ENCODE measurements around the gene KIF11.

Gene KIF11

DNA sequence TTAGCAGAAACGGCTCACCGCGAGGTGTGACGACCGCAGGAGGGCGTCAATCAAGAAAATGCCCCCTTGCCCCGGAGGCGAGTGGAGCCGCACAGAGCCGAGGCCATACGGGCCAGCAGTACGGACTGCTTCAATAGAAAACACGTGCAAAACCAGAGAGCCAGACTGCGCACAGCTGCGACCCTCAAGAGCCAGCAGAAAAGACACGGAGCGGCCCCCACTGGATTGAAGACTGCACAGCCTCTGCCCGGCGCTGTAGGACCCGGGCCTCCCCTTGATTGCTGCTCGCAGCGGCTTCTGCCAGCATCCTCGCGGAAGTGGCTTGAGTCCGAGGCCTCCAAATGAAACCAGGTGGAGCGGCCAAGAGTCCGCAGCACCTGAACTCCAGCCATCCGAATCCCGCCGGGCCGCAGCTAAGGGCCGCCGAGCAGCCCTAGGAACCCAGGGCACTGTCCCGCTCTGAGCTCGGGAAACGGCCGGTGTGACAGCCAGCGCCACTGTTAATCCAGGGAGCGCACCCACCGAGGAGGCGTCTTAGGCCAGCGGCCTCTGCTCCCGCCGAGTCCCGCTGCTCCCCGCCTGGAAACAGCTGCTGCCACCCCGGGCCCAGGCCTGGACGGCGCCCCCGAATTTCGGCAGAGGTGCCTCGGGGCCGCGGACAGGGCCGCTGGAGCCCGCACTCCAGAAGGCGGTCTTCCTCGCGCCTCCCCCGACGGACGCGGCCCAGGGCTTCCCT is 96.2 kb downstream of the KIF11 start:
- DNase-seq = peak; percentile 58

DNA sequence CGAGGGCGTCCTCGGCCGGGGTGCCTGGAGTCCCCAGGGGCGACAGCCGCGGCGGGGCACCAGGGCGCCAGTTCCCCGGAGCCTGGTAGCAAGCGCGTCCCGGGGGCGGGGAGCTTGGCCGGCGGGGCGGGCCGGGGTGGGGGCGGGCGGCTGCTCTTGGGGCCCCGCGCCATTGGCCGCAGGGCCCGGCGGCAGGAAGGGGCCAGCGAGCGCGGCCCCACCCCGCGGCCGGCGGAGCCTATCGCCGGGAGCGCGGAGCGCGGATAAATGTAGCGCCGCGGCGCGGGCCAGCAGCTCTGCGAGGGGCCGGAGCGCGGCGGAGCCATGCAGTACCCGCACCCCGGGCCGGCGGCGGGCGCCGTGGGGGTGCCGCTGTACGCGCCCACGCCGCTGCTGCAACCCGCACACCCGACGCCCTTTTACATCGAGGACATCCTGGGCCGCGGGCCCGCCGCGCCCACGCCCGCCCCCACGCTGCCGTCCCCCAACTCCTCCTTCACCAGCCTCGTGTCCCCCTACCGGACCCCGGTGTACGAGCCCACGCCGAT is 96.8 kb downstream of the KIF11 start, which contains the start of gene HHEX:
Gene HHEX (plus strand): TSS at position 293 of the 548 bp plus-strand sequence. CDS start 32 bp downstream, at position 325.
- peak; percentile 58 for DNase-seq

DNA sequence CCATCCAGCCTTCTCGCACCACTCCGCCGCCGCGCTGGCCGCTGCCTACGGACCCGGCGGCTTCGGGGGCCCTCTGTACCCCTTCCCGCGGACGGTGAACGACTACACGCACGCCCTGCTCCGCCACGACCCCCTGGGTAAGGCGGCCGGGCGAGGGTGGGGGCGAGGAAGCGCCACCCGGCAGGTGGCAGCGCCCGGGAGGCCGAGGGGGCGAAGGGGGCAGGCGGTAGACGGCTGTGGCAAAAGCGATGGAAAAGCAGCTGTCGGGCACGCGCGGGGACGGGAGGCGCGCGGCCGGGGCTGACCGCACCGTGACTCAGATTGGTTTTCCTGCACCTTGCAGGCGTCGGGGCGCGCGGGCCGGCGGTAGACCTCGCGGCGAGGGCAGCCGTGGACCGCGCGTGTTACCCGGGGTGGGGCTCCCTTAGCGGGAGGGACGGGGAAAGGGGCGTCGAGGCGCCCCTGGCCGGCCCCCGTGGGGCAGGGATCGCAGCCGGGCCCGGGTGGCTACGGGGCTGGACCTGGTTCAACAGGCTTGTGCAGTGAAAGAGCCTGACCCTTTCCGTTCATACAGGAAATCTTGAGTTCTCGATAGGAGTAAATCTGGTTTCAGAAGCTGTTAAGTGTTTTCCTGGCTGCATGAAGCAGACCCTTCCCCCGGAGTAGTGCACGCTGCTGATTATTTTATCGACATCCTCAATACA is 97.4 kb downstream of the KIF11 start:
- DNase-seq = peak; percentile 65

DNA sequence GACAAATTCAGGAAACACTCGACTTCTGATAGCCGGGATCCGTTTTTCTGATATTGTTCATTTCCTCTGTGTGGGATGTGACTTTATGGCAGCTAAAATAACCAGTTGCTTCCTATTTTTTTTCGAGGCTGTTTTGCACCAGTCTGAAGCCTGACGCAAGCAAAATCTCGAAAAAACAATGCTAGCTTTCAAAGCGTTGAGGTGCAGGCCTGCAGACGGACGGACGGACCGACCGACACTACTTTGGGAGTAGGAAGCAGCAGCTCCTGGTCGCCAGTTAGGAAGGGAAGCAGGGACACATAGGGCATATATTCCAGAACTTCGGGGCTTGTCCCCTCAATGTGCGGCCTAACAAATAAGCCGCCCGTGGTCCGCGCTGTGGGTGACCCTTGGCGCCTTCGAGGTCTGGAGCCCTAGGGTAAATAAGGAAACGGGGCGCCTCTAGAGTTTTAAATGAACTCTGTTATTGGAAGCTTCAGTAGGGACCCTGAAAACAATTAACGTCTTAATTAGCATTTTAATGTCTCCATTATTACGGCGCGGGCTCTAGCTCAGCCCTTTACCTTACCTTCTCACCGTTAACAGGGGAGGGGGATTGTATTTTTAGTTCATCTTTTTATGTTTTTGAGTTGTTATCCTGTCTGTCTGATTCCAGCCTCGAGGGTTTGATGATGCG is 98.1 kb downstream of the KIF11 start:
- no peak for DNase-seq

DNA sequence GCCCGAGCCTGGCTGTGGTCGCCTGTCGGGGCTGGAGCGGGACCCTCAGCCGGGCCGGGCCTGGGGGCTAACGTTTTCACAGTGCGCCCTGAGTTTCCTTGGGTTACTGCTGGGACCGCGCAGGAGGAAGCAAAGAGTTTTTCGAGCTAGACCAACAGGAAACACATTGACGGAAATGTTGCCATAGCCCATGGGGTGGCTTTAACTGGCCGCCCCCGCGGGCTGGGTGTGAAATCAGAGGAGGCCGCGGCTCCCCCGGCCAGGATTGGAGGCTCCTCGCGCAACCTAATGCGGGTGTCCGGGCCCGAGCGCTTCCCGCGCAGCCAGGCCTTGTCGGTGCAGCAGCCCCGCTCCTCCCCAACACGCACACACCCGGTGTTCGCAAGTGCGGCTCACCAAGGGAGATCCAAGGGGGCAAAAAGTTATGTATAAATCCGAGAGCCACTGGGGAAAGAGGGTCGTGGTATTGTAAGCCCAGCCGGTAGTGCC is 98.7 kb downstream of the KIF11 start:
- peak; percentile 55 for DNase-seq

DNA sequence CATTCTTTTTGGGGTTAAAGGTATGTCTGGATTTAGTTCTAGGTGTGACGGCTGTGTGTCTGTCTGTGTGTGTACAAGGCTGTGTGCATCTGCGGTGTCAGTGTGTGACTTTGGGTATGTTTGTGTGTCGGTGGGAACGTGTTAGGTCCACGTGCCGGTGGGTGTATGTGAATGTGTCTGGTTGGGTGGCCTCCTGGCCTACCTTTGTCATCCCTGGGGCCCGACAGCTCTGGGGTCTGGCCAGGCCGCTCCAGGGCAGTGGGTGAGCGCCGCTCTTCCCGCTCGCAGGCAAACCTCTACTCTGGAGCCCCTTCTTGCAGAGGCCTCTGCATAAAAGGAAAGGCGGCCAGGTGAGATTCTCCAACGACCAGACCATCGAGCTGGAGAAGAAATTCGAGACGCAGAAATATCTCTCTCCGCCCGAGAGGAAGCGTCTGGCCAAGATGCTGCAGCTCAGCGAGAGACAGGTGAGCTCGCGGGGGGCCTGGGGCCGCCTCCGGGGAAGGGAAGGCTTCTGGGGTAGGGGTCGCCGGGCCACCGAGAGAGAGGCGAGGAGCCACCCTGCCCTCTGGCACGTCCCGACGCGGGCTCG is 99.2 kb downstream of the KIF11 start:
- no peak for DNase-seq

DNA sequence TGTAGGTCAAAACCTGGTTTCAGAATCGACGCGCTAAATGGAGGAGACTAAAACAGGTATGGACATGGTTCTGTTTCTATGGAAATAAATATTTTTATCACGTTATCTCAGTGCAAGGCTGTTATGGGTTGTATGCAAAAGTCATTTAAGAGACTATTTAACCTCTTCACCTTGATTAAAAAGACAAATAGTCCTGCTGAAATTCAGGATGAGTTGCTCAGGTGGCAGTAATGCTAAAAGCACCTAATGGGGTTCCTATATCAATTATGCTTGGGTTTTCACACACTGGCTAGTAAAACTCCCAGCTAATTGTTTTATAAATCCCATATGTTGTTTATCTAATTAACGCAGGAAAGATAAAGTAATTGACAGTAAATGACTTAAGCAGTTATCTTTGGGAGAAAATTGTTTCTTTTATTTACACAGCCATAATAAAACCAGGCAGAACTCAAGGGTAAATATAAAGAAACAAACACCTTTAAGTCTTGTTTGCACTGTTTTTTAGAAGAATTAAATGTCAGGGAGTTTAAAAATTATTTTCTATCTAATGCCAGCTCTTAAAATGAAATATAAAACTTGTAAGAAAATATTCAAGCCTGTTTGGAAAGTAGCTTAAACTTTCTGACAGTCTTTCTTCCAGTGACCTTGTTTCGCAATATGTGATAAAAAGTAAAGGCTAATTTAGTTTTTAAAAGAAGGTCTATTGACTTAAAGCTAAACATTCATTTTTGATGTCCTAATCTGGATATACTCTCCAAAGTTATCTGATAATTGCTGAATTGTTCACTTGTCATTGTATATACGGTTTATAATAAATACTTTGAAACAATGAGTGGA is 100.0 kb downstream of the KIF11 start:
- no peak for DNase-seq

DNA sequence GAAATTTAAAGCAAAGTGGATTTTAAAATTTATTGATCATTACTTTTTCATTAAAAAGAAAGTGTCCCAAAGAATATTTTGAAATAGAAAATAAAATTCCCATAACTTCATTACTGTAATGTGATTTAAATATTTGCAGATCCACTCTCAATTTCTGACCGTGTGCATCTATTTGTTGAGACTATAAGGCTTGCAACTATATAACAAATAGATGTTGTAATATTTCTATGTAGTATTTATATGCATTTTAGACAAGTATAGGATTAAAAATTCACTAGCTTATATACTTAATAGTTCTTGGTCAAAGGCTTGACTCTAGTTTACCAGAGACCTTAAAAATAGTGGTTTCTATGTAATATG is 100.6 kb downstream of the KIF11 start:
- no peak for DNase-seq

DNA sequence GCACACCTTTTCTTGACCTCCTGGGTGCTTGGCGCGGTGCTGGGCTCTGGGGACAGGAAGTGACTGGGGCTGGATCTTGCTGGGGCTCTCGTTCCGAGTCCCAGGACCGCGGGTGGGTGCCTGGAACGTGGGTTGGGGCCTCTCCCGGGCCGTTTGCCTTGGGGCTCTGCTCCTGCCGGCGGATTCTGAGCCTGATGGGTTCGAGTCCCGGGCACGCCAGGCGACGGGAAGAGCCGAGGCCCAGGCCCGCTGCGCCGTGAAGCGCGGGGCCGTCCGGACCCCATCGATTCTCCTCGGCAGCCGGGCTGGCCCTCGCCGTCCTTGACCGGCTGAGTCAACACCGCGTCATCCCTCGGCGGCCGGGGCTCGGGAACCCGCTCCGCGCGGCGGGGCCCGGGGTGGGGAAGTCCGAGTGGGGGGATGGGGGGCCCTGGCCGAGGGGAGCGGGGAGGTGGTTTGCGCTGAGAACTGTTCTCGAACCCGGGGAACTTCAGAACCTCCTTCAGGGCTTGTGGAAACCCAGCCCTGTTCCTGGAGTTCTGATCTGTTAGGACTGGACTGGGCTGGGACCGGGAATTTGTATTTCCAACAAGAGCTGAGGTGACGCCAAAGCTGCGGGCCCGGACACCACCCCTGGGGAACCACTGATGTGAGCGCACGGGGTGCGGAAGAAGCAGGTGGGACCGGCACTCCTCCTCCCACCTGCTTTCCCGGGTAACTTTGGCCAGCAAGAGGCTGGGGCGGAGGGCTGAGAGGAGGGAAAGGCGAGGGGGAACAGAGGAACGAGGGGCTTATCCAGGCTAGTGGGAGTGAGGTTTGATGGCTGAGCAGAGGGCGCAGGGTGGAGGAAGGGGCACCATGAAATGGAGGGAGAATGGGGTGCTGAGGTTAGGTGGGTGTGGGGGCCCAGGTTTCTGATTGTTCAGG is 103.0 kb downstream of the KIF11 start:
- DNase-seq = no peak

DNA sequence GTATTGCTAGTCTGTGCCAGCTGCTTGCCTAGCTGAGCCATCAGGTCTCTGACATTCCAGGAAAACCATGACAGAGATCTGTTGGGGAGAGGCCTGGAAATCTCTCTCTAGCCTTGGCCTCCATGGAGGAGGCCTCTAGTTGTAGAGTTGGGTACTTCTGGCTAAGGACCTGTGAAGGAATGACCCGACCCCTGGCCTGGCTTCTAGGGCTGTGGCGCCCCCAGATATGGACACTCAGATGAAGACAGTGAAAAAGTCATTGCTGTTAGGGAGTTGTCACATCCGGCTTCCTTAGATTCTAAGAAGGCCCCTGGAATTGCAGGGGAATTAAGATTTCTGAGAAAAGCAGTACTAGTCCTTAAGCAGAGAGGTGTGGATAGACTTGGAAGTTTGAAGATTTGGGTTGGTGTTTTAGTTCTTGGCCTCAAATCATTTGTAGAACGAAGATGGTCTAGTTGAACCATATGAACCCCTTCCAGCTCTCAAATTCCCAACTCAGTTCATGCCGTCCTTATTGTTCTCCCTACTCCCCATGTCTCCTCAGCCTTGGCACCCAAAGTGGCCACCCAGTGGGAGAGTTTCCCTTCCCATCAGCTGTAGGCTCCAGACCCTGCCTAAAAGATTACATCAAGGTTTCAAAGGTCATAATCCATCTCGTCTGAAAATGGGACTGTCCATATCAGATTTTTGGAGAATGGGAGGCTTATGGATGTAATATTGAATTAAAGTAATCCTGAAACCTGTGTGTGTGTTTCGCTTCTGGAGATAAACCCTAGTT is 103.9 kb downstream of the KIF11 start:
- no peak for DNase-seq

DNA sequence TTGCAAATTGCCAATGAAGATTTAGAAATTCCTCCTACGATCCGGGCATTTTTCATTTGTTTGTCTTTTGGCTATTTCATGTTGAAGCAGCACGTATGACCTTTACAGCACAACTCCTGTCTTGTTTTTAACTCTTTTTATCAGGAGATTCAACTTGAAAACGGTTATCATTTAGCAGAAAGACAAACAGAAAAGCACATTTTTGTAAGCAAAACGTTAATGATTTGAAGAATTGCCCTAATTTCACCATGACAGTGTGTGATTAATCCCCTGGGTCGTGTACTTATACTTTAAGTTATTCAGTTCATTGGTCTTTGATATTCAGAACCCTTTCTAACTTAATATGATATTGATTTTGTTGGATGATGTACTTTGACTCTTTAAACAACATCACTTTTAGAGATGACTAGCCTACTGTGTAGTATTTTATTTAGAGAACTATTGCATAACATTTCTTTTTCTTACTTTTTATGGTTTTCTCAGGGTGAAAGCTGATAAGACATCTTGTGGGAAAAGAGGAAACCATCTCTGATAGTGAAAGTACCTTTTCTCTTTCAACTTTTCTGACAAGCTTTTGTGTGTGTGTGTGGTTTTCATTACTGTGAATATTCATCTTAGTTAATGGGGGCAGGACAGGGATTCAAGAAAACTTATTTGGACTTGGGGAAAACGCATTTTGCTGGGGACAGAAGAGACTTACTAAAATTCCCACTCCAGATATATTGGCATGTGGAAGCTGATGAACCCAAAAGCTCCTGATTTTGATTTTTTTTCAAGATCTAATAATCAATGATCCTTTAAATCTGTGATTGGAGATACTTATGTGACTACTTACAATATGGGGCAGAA is 105.0 kb downstream of the KIF11 start:
- DNase-seq = no peak

DNA sequence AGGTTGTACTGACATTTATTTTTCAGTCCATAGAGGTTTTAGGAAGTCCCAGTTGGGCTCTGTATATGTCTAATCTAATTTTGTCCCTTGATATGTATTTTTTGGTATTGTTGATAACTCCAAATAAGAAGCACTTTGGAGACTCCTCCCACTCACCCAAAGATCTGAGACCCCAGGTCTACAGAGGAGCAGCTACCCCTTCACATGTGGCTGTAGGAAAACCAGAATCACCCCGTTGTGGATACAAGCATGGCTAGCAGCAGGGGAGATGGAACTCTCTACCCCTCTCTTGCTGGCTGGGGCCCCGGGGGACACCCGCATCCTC is 106.2 kb downstream of the KIF11 start:
- DNase-seq = no peak

DNA sequence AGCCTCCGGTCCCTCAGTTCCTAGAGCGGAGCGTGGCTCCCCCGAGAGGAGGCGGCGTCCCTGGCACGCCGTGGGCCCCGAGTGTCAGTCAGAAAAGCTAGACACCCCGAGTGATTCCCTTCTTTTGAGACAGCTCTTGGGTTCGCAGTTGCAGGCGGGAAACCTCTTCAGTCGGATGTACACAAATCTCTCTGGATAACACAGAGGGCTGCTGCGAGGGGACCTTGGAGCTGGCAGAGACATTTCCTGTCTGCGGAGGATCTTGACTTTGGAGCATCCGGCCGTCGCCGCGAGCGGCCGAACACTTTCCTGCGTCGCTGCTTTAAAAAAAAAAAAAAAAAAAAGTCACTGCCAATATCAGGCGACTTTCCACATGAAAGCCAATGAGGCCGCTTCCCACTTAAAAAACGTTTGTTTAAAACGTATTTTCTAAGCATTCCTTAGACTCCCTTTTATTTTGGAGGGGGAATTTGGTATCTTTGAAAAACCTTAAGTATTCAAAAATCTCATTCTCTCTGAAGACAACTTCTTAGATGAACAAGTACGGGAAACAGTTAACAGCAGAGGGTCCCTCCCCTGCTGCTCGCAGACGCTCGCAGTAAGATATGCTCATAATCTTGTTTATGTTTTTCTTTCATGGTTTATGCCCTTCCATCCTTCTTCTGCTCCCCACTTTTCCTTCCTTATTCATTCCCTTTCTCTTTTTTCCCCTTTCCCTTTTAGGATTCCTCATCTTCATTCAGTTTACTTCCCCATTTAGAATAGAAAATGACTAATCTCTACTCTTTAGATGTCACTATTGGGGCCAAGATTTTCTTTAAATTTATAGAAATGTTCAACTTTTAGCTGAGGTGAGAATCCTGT is 106.8 kb downstream of the KIF11 start:
- DNase-seq = no peak

DNA sequence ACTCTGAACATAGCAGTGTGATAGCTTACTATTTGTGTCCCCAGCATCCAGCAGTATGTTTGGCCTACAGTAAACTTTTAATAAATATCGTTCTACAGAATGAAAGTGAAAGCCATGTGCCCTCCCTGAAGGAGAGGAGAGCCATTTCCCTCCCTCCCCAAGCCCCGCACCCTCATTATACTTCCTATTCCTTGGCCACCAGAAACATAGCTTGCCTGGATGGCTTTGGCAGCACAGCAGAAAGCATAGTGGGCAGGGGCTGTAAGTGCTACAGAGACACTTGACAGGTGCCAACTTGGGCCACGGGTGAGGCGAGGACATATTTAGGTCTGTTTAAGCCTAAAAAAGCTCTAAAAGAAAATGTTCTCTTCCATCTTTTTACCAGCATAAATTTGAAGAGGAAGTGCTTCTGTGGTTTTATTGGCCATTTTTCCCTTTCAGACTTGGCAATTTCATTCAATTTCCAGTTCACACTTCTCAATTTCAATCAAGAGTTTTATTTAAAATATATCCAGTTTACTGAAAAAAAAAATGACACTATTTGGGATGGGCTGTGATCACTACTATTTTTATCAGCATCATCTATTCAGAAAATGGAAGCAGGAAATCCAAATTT is 109.5 kb downstream of the KIF11 start:
- no peak for DNase-seq

Data from right forelimb (tissue), 1 donor.